Fibroblast of pulmonary artery (primary cell): Measurements from ENCODE around the gene MTR.

Experiments used
- DNase-seq: peaks from one replicate; pipeline ENCODE4 v3.0.0-alpha.2; 2010; ENCODE audit warnings: low read depth
- H3K4me3 ChIP-seq: replicated peaks from 2 replicates; pipeline ENCODE4 v1.5.1; 2011; ENCODE audit warnings: low read depth, mild to moderate bottlenecking, control low read depth, low read length, moderate library complexity
- CTCF ChIP-seq: IDR thresholded peaks from 2 replicates; pipeline ENCODE4 v1.5.1; 2011; ENCODE audit warnings: mild to moderate bottlenecking, control low read depth, low read length, inconsistent platforms; ENCODE audit errors: missing control alignments

Gene MTR

GRCh38 chr1:236868625-236869467, 73.8 kb downstream of the MTR start:
- peak; percentile 84 for DNase-seq
- no peak overlapping the region for H3K4me3 ChIP-seq
- no peak for TF ChIP-seq CTCF

DNA sequence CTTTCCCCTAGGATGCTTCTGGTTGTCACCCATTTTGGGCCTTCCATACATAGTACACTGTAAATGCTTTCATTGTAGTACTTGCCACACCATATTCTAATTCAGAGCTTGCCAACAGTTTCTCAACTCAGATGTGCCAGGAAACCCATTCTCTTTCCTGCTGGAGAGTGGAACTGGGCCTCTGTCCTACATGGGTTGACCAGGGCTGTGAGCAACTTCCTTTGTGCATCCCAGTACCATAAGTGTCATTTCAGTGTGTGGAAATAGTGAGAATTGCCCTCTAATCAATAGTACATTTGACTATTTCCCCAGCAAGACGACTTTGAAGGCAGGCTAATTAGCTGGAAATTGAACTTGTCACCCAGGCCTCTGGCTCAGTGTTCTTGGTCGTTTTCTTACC, 74.8 kb downstream of the MTR start:
- no peak overlapping the region for H3K4me3 ChIP-seq
- DNase-seq = no peak
- TF ChIP-seq CTCF = no peak

DNA sequence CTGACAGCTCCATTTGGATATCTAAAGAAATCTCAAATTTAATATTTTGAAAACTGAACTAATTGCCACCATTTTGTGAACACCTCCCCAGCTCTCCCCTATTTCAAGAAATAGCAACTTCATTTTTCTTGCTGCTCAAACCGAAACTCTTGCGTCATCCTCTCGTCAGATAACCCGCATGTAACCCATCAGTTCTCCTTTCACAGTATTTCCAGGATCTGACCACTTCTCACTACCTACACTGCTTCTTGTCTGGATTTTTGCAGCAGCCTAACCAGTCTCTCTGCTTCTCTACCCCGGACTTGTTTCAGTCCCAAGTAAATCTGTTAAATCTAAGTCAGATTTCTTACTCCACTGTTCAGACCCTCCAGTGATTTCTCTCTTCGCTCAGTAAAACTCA, 75.6 kb downstream of the MTR start:
- no peak for DNase-seq
- no peak for TF ChIP-seq CTCF

DNA sequence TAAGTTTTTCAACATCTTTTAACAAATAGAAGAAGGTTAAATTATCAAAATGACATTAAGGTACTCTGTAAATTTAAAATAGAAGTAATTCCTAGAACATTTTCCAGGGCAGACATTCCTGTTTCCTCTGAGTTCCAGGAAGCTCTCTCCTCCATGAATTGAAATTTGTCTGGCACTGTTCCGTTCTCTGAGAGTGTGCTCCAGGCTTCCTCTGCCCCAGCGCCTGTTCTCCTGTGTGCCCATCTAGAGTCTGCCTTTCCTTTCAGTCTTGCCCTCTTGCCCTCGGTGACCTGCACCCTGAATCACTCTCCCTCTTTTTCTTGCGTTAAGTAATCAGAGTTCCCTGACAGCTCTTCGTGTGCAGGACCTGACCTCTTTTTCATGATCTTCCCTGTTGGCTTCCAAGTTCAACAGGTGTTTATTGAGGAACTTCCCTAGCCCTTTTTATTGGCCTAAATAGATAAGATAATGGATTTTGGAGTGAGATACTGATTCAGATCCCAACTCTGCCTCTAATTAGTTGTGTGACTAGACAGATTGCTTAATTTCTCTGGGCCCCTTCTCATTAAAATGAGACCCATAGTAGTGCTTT, 77.1 kb downstream of the MTR start:
- no peak for DNase-seq
- no peak for TF ChIP-seq CTCF
- H3K4me3 ChIP-seq = no peak overlapping the region

More for the DNA sequence above, 75.6 kb downstream of the MTR start:
- H3K4me3 ChIP-seq = no peak overlapping the region

- no peak overlapping the region for H3K4me3 ChIP-seq
- DNase-seq = no peak
- no peak for TF ChIP-seq CTCF
These were observed 80.9 kb downstream of the MTR start for GRCh38 chr1:236875975-236876374.

DNA sequence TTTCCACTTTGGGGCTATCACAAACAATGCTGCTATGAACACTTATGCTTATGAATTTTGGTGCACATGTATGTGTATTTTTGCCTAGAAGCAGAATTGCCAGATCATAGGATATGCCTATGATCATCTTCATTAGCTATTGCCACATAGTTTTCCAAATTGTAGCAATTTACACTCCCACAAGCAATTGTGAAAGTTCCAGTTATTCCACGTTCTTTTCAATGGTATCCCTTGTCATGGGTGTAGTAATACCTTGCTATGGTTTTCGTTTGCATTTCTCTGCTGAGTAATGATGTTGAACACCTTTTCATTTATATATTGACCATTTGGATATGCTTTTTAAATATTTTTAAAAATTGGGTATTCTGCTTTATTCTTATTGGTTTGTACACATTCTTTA, 82.6 kb downstream of the MTR start:
- no peak for DNase-seq
- no peak overlapping the region for H3K4me3 ChIP-seq
- TF ChIP-seq CTCF = no peak

DNA sequence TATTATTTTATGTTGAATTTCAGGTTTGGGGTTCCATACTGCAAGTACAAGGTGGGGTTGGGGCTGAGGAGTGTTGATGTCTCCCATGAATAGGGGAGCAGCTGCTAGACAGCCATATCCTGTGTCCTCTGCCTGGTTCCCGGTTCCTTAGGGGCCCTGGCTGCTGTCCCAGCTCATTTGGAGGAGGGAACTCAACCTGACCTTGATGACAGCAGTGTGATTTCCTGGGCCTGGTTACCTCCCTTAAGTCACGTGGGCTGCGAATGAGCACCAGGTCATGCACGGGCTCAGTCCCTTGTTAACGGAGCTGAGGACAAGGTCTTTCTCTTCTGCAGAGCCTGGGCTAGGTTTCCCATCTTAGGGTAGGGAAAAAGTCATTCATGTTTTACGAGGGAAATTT, 85.1 kb downstream of the MTR start:
- DNase-seq = no peak
- no peak overlapping the region for H3K4me3 ChIP-seq
- no peak for TF ChIP-seq CTCF
